ENCODE measurements around the gene C21orf58.

The C21orf58 gene

DNA sequence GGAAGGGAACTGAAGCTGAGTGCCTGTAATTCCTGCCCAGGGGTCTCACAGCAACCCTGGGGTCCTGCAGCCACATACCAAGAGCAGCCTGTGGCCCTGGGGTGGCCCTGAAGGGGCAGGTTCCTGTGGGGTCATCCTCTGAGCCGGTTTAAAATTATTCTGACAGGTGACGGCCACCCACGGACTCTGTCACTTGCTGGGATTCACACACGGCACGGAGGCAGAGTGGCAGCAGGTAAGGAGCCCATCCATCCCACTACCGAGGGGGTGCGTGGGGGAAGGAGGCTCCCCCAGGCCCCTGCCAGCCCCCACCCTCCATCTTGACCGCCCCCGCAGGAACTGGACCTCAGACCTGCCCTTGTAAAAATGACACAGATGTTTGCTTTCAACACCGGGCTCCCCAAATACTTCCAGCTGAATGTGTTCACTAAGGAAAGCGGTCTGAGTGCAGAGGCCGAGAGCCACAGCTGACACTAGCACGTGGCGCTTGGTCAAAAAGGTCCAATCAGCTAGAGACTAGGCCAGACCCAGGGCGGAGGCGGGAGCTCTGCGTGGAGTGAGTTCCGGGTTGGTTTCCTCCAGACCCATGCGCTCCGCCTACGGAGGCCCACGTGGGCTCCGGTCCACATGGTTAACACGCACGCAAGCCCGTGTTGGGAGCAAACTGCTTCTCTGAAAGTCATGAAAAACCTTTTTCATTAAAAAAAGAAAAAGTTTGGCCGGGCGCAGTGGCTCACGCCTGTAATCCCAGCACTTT is 27.5 kb downstream of the C21orf58 start:
- peaks cover 24% of the 10 kb centered on the region for H3K4me1 Mint-ChIP-seq
- H3K4me3 Mint-ChIP-seq, result no peak overlapping the region
- peaks cover 21% of the 10 kb centered on the region for H3K9me3 Mint-ChIP-seq
- no peak for DNase-seq
- TF ChIP-seq, protein P1, sequence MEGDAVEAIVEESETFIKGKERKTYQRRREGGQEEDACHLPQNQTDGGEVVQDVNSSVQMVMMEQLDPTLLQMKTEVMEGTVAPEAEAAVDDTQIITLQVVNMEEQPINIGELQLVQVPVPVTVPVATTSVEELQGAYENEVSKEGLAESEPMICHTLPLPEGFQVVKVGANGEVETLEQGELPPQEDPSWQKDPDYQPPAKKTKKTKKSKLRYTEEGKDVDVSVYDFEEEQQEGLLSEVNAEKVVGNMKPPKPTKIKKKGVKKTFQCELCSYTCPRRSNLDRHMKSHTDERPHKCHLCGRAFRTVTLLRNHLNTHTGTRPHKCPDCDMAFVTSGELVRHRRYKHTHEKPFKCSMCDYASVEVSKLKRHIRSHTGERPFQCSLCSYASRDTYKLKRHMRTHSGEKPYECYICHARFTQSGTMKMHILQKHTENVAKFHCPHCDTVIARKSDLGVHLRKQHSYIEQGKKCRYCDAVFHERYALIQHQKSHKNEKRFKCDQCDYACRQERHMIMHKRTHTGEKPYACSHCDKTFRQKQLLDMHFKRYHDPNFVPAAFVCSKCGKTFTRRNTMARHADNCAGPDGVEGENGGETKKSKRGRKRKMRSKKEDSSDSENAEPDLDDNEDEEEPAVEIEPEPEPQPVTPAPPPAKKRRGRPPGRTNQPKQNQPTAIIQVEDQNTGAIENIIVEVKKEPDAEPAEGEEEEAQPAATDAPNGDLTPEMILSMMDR (IDR thresholded peaks at IDR 0.05), result no peak
- H3K27ac Mint-ChIP-seq, result peak overlapping the region; percentile 42
- peaks cover 10% of the 10 kb centered on the region for H3K27me3 Mint-ChIP-seq (ENCODE audit: low read depth, poor library complexity)
- peaks cover 52% of the 10 kb centered on the region for H3K36me3 Mint-ChIP-seq (ENCODE audit: low read depth)

DNA sequence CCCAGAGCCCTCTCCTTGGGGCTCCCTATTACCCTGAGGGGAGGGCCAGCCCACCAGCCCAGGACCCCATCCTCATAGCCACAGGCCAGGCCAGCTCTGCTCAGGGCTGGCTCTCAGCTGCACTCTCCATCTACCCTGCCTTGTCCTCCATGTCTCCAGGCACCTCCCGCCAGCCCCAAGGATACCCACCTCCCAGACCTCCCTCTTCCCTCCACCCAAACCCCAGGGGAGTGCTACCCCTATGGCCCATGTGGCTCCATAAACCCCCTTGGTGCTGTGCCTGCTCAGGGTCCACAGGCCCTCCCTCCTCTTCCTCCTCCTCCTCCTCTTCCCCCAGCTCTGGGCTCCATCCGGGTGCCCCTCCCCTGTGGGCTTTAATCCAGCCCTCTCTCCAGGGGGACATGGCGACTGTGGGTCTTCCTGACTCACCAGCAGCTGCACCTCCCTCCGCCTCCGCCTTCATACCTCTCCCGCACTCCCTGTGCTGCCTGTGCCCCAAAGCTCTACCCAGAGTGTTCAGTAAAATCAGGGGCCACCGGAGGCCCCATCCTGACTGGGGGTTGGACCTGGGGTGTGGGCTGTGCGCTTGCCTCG is 28.4 kb downstream of the C21orf58 start:
- TF ChIP-seq, protein P1 (IDR thresholded peaks at IDR 0.05), result no peak
- Mint-ChIP-seq H3K36me3 (ENCODE audit: low read depth) (peaks cover 45% of the 10 kb centered on the region), H3K27me3 (ENCODE audit: low read depth, poor library complexity) (peaks cover 7% of the 10 kb centered on the region), H3K4me1 (peaks cover 24% of the 10 kb centered on the region), H3K27ac (no peak overlapping the region), H3K4me3 (no peak overlapping the region), H3K9me3 (peaks cover 21% of the 10 kb centered on the region)
- no peak for DNase-seq

DNA sequence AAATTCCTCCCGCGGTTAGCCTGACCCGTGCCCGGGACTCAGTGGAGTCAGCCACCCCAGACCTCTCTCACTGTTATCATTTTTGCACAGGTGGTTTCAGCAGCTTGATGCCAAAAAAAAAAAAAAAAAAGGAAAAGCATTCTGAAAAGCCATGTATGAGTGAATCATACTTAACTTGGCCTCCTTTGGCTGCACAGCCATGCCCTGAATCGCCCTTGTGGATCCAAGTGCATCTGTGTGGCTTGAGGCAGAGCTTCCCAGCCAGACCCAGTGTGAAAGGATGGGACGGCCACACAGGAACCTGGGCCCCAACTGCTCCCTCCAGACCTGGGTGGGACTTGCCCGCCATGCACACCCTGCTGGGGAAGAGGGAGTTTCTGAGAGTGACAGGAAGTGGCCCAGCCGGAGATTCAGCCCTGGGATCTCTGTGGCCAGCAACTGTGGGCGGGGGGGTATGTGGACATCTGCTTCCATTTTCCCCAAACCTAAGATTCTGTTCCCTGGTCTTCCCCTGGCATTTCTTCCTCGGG is 29.0 kb downstream of the C21orf58 start:
- H3K4me3 Mint-ChIP-seq, result no peak overlapping the region
- H3K27ac Mint-ChIP-seq, result no peak overlapping the region

DNA sequence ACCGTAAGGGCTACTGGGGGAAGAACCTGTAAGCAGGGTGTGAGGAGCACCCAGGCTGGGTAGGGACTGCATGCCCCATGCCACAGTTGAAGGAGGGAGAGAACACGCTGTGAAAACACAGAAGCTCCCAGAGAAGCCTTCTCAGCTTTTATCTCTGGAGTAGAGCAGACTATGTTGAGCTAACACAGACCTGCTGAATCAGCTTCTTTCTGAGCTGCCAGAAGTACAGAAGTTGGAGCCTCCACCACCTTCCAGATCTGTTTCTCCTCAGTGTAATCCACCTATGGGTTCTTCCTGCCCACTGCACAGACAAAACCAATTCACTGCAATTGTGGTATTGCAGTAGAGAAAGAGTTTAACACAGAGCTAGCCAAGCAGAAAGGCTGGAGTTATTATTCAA is 32.1 kb downstream of the C21orf58 start:
- DNase-seq, result no peak
- Mint-ChIP-seq H3K4me1 (peaks cover 48% of the 10 kb centered on the region), H3K27me3 (ENCODE audit: low read depth, poor library complexity) (no peaks in the 10 kb centered on the region), H3K4me3 (no peak overlapping the region), H3K27ac (peak overlapping the region; percentile 39), H3K9me3 (peaks cover 21% of the 10 kb centered on the region), H3K36me3 (ENCODE audit: low read depth) (peaks cover 36% of the 10 kb centered on the region)
- TF ChIP-seq, protein P1 (IDR thresholded peaks at IDR 0.05), result no peak

More for the DNA sequence above, 29.0 kb downstream of the C21orf58 start:
- Mint-ChIP-seq H3K27me3 (ENCODE audit: low read depth, poor library complexity) (peaks cover 7% of the 10 kb centered on the region), H3K36me3 (ENCODE audit: low read depth) (peaks cover 42% of the 10 kb centered on the region), H3K4me1 (peaks cover 27% of the 10 kb centered on the region), H3K9me3 (peaks cover 21% of the 10 kb centered on the region)
- TF ChIP-seq, protein P1 (IDR thresholded peaks at IDR 0.05), result no peak
- no peak for DNase-seq

DNA sequence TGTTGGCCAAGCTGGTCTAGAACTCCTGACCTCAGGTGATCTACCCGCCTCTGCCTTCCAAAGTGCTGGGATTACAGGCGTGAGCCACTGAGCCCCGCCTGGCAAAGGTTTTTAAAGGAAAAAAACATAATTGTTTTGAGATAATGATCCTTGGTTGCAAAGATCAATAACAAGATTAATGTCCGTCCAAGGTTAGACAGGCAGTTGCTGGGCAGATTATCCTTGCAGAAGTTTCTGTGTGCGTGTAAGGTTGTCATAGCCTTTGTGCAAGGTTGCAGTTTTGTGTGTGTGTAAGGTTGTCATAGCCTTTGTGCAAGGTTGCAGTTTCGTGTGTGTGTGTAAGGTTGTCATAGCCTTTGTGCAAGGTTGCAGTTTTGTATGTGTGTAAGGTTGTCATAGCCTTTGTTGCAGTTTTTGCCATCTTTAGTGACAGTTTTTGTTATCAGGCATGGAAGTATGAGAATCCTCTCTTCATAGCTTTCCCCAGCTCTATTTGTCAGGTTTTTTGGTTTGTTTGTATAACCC is 34.0 kb downstream of the C21orf58 start:
- TF ChIP-seq, protein P1 (IDR thresholded peaks at IDR 0.05), result no peak
- Mint-ChIP-seq H3K9me3 (peaks cover 24% of the 10 kb centered on the region), H3K4me3 (no peak overlapping the region), H3K27ac (no peak overlapping the region), H3K4me1 (peaks cover 42% of the 10 kb centered on the region), H3K27me3 (ENCODE audit: low read depth, poor library complexity) (no peaks in the 10 kb centered on the region), H3K36me3 (ENCODE audit: low read depth) (peaks cover 40% of the 10 kb centered on the region)
- no peak for DNase-seq

Data from nephron progenitor cell (in vitro differentiated cells).